GM19043 (cell line): ENCODE data around the gene UNC13D.

Source experiments
- ATAC-seq: cut with Tn5 transposase; IDR thresholded peaks from one replicate; pipeline ENCODE4 v1.9.1; 2021; ENCODE audit warnings: low read depth; ENCODE audit not compliant: unreplicated experiment

The UNC13D gene

GRCh38 chr17:75836605-75837004 lies 7.6 kb downstream of the UNC13D start:
- ATAC-seq, result no peak

- no peak for ATAC-seq
Observed at GRCh38 chr17:75835654-75835987, 8.6 kb downstream of the UNC13D start.

- no peak for ATAC-seq
Observed at GRCh38 chr17:75834928-75835653, 9.1 kb downstream of the UNC13D start.

GRCh38 chr17:75834279-75834920 lies 9.8 kb downstream of the UNC13D start:
- no peak for ATAC-seq

GRCh38 chr17:75832652-75833400 lies 11.4 kb downstream of the UNC13D start:
- ATAC-seq, result no peak

- no peak for ATAC-seq
Observed at GRCh38 chr17:75832164-75832651, 12.0 kb downstream of the UNC13D start.

GRCh38 chr17:75831032-75831571 lies 13.1 kb downstream of the UNC13D start:
- no peak for ATAC-seq

GRCh38 chr17:75830164-75831031 lies 13.8 kb downstream of the UNC13D start:
- ATAC-seq, result no peak

- ATAC-seq, result no peak
Observed at GRCh38 chr17:75829747-75830146, 14.5 kb downstream of the UNC13D start.

- no peak for ATAC-seq
Observed at GRCh38 chr17:75828741-75829140, 15.5 kb downstream of the UNC13D start.

- no peak for ATAC-seq
Observed at GRCh38 chr17:75828076-75828400, 16.2 kb downstream of the UNC13D start.

GRCh38 chr17:75827308-75828075 lies 16.7 kb downstream of the UNC13D start:
- no peak for ATAC-seq

GRCh38 chr17:75826561-75827307 lies 17.5 kb downstream of the UNC13D start:
- no peak for ATAC-seq

- ATAC-seq, result no peak
Observed at GRCh38 chr17:75825748-75826370, 18.3 kb downstream of the UNC13D start.

- no peak for ATAC-seq
Observed at GRCh38 chr17:75825149-75825552, 19.1 kb downstream of the UNC13D start.

- ATAC-seq, result no peak
Observed at GRCh38 chr17:75824666-75825065, 19.5 kb downstream of the UNC13D start.

GRCh38 chr17:75824050-75824552 lies 20.1 kb downstream of the UNC13D start:
- ATAC-seq, result no peak

GRCh38 chr17:75823257-75824041 lies 20.8 kb downstream of the UNC13D start:
- no peak for ATAC-seq
